ENCODE measurements around the gene EPHB3. TPM values are rescaled to one million over a fixed set of nuclear protein-coding genes. Genes with fewer than 3 reads are reported as not detected.

EPHB3 gene
- total RNA-seq, 4 donors from 2014 or later, result 14.7 to 58.1 (median 33.1) TPM

DNA sequence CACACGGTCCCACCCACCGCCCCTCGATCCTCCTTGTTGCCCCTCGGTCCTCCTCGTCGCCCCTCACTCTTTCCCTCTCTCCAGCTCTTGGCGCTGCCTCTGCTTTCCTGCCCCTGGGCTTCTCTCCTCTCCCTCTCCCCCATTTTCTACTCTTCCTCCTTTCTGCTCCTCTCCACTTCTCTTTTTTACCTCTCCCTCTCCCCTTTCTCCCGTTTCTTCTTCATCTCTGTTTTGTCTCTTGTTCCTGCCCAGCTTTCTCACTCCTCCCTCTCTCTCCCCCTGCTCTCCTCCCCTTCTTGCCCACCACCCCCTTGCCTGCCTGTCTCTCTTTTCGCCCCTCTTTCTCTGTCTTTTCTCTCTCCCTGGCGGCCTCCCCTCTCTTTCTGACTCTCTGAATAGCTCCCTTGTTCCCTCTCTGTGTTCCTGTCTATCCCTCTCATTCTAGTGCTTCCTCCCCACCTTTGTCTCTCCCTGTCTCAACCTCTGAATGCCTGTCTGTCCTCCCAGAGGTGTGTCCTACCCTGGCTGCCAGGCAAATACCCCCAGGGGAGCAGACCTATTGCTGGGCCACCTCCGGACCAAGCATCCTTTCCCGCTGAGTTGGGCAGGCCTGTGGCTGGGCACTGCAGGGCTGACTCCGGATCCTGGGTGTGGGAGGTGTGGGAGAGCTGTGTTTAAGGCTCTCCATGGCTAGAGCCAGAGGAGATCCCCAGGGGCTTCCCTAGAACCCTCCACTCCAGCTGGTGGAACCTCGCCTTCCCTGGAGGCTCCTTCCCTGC, 41.0 kb downstream of the EPHB3 start:
- intact Hi-C loops (cut with DNase I), result no loop called here
- TF ChIP-seq CTCF (IDR thresholded peaks at IDR 0.05) (no peak), POLR2A (IDR thresholded peaks at IDR 0.05) (no peak)
- Histone ChIP-seq H3K4me3 (peak overlapping the region in 3 of 4 donors; percentile 18 to 57 (median 34)), H3K27ac (peak overlapping the region in 2 of 4 donors; percentile 27 to 32), H3K27me3 (peaks cover 0 to 40% (median 0%) of the 10 kb centered on the region in 4 donors), H3K36me3 (no peaks in the 10 kb centered on the region), H3K9me3 (no peaks in the 10 kb centered on the region), H3K4me1 (peaks cover 30 to 60% (median 34%) of the 10 kb centered on the region in 3 donors)
- no peak for DNase-seq
- 37 to 45% methylated on average over 13 to 14 of the region's 14 CpGs for WGBS, 2 donors

DNA sequence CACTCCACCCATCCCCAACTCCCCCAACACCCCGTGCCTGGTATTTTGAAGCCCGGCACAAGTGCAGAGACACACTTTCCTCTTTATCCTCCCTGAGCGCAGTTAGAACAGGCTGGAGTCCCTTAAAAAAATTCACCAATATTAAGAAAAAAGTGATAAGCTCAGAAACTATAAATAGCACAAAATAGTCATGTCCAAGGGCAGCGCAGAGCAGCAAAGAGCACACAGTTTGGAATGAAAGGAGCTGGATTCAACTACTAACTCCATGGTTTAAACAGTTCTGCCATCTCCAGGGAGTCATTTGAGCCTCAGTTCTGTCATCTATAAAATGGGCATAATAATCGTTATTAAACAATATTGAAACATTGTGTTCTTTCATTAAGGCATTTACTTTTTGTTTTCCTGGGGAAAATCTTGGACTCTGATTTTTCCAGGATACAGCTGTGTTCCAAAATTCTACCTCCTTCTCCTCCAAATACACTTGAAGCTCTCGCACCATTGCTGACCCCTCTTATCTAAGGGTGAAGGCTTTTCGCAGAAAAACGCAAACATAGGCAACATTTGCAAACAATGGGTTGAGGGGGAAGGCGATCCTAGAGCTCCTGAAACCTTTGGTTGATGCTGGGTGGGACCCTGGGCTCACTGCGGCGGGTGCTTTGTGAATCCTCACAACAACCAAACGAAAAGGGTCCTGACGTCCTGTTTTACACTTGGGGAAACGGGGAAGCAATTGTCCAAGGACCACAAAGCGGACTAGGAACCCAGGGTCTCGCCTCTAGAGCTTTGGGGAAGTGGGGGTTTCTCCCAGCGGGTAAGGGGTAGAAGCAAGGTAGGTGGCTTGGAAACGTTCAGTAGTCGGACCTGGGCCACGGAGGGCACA, 41.8 kb downstream of the EPHB3 start:
- Histone ChIP-seq H3K27me3 (peaks cover 0 to 40% (median 0%) of the 10 kb centered on the region in 4 donors), H3K27ac (peak overlapping the region in 2 of 4 donors; percentile 15 to 36), H3K36me3 (no peaks in the 10 kb centered on the region), H3K9me3 (no peaks in the 10 kb centered on the region), H3K4me3 (peak overlapping the region in 3 of 4 donors; percentile 43 to 64 (median 51)), H3K4me1 (peaks cover 30 to 60% (median 34%) of the 10 kb centered on the region in 3 donors)
- WGBS, 2 donors, result 68 to 75% methylated on average over 14 to 20 of the region's 20 CpGs
- intact Hi-C loops (cut with DNase I), result no loop called here
- TF ChIP-seq CTCF (IDR thresholded peaks at IDR 0.05) (no peak), POLR2A (IDR thresholded peaks at IDR 0.05) (no peak)
- DNase-seq, result no peak

DNA sequence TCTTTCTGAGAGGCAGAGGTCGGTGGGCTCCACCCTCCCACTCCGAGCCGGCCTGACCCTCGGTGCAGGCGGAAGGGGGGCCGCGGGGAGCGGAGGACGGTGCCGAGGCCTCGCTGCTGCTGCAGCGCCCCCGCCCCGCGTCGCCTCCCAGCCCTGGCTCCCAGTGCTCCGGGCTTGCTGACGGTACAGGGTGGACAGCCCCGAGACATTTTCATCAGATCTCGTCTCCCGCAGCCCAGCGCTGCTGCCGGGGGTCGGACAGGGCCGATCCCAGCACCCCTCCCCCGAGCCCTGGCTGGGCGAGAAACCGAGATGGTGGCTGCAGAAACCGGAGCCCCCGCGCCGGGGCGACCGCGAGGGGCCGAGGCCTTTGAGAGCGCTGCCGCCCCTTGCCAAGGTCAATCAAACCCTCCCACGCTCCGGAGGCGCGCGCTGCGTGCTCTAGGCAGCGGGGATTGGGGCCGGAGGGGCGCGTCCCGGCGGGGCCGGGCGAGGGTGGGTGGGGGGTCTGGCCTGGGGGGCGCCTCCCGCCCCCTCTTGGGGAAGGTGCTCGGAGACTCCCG, 42.5 kb downstream of the EPHB3 start:
- TF ChIP-seq POLR2A (IDR thresholded peaks at IDR 0.05), result no peak
- no peak for TF ChIP-seq CTCF (IDR thresholded peaks at IDR 0.05)
- peaks cover 0 to 40% (median 0%) of the 10 kb centered on the region in 4 donors for H3K27me3 ChIP-seq
- peak overlapping the region in 3 of 4 donors; percentile 20 to 54 (median 36) for H3K27ac ChIP-seq
- H3K9me3 ChIP-seq, result no peaks in the 10 kb centered on the region
- WGBS, 2 donors, result 0% methylated on average over 4 of the region's 56 CpGs; no CpG with 5 or more reads in 1 of the 2 donors
- intact Hi-C loops (cut with DNase I), result no loop called here
- H3K4me3 ChIP-seq, result peak overlapping the region; percentile 21 to 64 (median 47)
- DNase-seq, result no peak
- H3K4me1 ChIP-seq, result peaks cover 30 to 58% (median 34%) of the 10 kb centered on the region in 3 donors
- no peaks in the 10 kb centered on the region for H3K36me3 ChIP-seq

- TF ChIP-seq CTCF (IDR thresholded peaks at IDR 0.05), result no peak
- TF ChIP-seq POLR2A (IDR thresholded peaks at IDR 0.05), result no peak
- no peaks in the 10 kb centered on the region for H3K9me3 ChIP-seq
- DNase-seq, result no peak
- intact Hi-C loops (cut with DNase I), result no loop called here
- H3K27me3 ChIP-seq, result peaks cover 0 to 40% (median 0%) of the 10 kb centered on the region in 4 donors
- peaks cover 30 to 53% (median 34%) of the 10 kb centered on the region in 3 donors for H3K4me1 ChIP-seq
- H3K27ac ChIP-seq, result peak overlapping the region in 3 of 4 donors; percentile 20 to 54 (median 36)
- 50 to 61% methylated on average over 13 to 20 of the region's 20 CpGs for WGBS, 2 donors
- H3K36me3 ChIP-seq, result no peaks in the 10 kb centered on the region
- H3K4me3 ChIP-seq, result peak overlapping the region; percentile 21 to 64 (median 47)
These were observed 43.2 kb downstream of the EPHB3 start for GRCh38 chr3:184604615-184605290.
